Hippocampal formation (tissue), 2 donors: Measurements from ENCODE around the gene ZNF726.
"Not testable (repeated sequence)": the region's sequence is repeated elsewhere in the genome, so short reads cannot be mapped to it uniquely, and the experiment has no call there.

Experiments used
- DNase-seq, 2 donors: peaks; one replicate each; lab custom pipeline; 2025; lab: John Stamatoyannopoulos, UW

Gene ZNF726

DNA sequence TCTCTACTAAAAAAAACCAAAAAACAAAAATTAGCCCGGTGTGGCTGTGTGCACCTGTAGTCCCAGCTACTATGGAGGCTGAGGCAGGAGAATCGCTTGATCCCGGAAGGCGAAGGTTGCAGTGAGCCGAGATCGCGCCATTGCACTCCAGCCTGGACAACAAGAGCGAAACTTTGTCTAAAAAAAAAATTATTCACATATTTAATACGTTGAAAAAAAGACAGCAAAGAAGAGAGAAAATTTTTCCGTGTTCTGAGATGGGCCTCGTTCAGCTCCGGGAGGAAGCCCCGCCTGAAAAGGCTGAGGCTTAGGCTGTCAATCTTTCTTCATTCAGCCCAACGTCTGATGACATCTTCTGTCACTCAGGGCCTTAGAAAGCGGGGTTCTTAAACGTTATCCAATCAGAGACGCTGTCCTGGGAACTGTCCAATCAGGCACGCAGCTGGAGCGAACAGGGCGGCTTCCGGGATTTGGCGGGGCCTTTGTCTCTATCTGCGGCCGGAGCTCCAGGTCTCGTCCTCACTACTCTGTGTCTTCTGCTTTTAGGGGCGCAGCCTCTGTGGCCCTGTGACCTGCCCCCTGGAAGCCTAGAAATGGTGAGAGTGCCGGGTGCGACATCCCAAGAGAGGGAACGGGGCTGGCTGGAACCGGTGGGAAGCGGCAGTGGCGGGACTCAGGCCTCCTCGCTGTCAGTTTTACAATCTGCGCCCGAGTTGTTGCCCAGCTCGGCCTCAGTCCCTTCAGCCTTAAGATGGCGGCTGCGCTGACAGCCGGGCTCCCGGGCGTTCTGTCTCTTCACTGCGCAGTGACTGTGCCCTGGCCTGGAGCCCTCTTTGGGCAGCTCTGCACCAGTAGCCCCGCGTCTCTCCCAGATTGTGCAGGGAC, at the start of gene ZNF726:
Gene ZNF726 (plus strand): TSS at position 485 of the 885 bp plus-strand sequence. CDS start 109 bp downstream, at position 594.
- DNase-seq: peak; percentile 80 to 89

DNA sequence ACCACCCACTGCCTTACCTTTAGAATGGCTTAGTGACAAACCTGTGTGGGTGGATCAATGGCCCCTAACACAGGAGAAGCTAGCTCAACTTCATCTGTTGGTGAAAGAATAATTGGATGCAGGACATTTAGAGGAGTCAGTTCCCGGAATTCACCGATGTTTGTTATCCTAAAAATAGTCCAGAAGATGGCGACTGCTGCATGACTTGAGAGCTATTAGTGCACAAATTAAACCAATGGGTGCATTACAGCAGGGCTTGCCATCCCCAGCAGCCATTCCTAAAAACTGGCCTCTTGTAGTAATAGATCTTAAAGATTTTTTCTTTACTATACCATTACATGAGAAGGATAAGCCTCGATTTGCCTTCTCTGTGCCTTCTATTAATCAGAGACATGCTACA, 46.8 kb upstream of the ZNF726 start:
- no peak for DNase-seq

DNA sequence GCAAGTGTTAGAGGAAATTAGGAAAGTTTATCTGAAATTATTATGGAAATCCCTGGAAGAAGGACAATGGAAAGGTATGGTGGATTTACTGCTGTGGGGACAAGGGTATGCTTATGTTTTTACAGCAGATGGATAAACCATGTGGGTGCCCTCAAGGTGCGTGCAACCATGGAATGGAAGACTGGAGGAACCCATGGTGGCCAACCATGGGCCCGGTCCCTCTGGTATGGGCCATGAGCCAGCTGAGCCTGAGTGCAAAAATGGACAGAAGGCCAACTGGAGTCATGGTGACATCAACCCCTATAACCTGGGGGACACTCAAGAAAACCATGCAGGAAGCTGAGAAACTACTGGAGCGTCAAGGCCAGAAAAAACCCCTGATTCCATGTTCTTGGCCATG, 46.1 kb upstream of the ZNF726 start:
- DNase-seq: no peak

DNA sequence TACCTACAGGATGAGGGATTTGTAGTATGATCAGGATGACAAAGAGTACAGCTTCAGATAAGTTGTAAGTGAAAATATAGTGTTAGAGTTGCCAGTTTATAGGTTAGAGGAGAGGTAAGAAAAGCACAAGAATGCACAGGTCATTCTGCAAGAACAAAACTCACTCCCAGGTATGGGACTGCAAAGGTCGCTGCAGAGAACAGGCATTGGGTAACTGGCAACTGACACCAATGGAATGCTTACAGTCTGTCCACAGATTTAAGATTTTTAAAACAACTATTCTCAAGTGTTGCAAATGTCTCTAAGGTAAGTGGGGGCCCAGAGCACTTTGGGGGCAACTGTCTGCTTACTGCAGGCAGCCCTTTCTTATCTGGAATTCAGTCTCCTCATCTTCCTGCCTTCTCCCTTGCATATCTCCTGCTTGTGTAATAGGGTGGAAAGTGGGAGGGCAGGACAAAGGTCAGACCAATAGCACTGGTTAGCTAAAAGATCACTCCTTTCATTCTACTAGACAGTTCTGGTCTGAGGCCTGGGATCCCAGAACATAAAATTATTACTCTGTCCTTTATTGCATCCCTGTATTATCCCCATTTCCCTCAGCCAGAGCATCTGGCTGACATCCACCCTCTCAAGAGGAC, 42.3 kb upstream of the ZNF726 start:
- DNase-seq: no peak

DNA sequence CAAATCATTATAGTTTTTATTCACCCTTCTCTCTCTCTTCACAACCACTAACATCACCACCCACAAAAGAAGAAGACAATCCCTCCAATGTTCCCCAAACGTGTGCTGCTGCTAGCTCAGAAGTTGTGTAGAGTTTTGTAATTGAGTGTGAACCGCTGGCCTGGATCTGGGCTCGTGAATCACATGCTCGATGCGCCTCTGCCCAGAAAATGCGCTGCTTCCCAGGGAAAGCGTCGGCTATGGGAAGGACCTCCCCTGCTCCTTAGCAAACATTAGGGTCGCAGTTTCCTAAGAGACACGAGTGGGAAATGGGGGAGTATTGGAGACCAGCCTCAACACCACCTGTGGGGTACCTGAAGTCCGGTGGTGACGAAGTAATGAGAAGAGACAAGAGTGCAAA, 38.4 kb upstream of the ZNF726 start:
- DNase-seq: no peak

DNA sequence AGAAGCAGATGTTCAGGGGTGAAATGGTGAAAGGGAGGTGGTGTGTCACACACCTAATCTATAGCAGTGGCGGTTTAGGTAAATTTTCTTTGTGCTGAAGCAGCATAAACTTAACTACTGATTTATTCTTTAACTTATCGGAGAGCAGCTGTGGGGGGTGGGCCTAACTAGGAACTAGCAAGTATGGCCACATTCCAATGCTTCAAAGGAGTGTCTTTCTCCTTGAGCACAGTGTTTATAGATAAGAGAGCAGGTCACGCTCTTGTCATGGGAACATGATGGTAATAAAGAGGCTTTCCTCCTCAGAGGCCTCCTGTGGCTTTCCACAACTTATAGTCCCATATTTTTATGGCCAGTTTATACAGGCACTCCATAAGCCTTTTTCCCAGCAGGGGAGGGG, 37.9 kb upstream of the ZNF726 start:
- DNase-seq: not testable (repeated sequence)

DNA sequence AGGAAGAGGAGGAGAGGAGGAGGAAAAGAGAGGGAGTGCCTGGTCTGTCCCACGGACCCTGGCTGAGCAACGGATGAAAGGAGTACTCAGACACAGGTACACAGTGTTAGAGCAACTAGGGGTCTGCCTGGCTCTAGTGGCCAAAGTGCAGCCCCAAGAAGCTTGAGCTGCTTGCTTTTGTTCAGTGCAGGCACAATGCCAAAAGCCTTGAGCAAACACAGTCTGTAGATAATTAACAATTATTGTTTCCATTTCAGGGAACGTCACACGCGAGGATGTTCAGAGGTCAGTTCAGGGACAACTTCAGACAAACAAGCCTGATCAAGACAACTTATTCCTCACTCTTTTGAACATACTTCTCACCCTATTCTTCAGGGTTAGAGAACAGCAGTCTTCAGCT, 32.2 kb upstream of the ZNF726 start:
- DNase-seq: no peak

DNA sequence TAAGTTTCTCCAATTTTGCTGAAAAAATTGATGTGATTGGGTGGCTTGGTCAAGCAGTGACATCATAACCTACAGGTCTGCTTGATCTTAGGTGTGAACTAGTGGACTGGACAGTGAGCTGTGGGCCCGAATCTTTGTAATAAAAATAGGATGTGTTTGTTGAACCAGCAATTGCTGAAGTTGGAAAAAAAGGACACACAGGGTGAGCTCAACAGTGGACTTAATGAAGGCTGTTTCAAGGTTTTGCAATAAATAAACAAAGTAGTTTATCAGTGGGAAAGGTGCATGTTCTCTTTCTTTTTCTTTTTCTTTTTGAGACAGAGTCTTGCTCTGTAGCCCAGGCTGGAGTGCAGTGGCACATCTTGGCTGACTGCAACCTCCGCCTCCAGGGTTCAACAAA, 30.3 kb upstream of the ZNF726 start:
- no peak for DNase-seq

DNA sequence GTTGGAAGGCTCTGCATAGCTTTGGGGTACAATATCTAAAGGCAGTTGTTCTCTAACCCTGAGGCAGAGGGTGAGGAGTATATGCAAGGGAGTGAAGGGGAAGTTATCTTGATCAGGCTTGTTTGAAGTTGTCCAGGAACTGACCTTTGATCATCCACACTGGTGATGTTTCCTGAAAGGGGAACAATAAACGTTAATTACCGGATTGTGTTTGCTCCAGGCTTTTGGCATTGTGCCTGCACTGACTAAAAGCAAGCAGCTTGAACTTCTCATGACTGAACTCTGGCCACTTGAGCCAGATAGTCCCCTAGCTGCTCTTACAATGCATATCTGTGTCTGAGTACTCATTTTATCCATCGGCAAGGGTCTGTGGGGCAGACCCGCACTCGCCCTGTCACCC, 27.0 kb upstream of the ZNF726 start:
- no peak for DNase-seq

DNA sequence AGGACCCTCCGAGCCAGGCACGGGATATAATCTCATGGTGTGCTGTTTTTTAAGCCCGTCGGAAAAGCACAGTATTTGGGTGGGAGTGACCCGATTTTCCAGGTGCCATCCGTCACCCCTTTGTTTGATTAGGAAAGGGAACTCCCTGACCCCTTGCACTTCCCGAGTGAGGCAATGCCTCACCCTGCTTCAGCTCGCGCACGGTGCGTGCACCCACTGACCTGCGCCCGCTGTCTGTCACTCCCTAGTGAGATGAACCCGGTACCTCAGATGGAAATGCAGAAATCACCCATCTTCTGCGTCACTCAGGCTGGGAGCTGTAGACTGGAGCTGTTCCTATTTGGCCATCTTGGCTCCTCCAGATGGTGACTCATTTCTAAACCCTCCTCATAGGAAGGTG, 18.6 kb upstream of the ZNF726 start:
- DNase-seq: not testable (repeated sequence)

DNA sequence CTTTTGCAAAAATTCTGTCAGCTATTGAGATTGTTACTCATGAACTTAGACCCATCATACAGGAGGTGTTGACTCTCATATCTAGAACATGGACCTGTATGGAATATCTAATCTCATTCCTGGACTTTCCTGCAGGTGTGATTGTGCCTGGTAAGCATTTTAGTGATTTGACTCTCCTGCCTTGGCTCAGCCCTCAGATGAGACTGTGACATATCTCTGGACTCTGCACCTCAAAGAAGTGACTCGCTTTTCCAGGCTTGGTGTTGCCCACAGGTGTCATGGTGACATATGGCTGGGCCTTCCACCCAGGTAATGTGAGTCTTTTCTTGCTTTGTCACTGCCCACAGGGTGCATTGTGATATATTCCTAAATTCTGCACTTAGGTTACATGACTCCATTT, 17.8 kb upstream of the ZNF726 start:
- DNase-seq: no peak

DNA sequence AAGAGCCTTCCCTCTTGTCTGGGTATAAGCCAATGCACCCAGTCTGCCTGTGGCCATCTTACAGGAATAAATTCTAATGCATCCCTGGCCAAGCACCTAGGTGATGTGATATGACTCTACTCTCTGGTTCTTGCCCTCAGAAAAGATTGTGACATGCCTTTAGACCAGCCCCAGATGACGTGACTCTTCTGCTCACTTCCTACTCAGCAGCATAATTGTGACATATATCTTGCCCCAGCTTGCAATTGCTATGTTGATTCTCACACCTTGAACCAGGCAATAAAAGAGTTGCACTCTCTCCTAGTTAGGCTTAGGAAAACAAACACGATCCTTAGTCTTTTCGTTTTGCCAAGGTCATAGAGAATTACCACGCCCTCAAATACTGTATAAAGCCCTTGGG, 13.3 kb upstream of the ZNF726 start:
- no peak for DNase-seq

DNA sequence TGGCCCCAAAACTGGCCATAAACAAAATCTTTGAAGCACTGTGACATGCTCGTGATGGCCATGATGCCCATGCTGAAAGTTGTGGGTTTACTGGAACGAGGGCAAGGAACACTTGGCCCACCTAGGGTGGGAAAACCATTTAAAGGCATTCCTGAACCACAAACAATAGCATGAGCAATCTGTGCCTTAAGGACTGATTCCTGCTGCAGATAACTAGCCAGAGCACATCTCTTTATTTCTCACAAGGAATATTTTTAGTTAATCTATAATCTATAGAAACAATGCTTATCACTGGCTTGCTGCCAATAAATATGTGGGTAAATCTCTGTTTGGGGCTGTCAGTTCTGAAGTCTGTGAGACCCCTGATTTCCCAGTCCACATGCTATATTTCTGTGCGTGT, 10.3 kb upstream of the ZNF726 start:
- no peak for DNase-seq

DNA sequence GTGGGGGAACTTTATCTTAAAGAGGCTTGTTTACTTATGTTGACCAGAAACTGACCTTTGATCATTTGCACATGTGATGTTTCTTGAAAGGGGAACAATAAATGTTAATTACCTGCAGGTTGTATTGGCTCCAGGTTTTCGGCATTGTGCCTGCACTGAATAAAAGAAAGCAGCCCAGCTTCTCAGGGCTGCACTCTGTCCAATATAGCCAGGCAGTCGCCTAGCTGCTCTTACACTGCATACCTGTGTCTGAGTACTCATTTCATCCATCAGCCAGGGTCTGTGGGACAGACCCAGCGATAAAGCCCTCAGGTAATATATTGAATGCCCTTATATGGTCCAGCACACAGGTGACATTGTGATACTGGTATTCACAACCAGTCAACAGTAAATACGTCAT, 8.9 kb upstream of the ZNF726 start:
- no peak for DNase-seq

DNA sequence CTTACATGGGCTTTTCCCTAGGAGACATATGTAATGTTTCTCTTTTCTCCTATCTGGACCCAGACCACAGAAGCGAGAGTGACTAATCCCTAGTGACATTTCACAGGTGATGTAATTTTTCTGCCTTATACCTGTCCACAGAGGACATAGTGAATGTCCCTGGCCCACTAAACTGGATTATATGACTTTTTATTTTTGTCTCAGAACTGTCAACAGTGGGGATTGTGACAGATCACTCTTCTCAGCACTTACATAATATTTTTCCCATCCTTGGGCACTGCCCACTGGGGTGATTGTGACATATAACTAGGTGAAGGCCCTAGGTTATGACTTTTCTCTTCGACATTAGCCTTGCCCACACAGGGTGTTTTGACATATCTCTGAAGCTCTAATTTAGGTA, 7.9 kb upstream of the ZNF726 start:
- no peak for DNase-seq

DNA sequence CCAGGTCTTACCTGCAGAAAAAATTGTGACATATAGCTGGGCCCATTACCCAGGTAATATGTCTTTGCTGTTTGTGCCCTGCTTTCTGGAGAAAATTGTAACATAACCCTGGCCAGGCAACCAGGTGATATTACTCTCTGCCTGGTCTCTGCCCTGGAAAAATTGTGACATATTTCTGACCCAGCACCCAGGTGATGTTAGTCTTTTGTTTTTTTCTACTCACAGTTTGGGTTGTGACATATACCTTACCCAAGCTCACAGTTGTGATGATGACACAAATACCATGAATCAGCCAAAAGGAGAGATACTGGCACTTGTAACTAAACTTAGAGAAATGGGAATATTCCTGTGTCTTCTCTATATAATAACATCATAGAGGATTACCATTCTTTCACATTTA, 6.5 kb upstream of the ZNF726 start:
- no peak for DNase-seq

DNA sequence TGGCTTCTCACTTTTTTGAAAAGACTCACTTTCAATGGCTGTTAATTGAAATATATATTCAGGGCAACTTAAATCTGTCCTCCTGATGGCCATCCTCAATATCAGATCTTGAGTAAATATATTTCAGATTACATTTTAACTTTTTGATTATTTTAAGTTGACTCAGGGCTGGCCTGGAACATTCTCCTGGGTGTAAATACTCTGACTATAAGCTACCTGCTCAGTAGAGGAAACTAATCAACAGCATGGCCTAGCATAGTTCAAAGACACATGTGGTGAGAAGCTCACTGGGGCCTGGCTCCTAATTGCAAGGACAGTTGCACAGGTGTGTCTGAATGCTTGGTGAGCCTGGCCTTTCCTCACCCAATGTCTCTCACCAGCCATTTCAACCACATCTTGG, 5.5 kb upstream of the ZNF726 start:
- no peak for DNase-seq

DNA sequence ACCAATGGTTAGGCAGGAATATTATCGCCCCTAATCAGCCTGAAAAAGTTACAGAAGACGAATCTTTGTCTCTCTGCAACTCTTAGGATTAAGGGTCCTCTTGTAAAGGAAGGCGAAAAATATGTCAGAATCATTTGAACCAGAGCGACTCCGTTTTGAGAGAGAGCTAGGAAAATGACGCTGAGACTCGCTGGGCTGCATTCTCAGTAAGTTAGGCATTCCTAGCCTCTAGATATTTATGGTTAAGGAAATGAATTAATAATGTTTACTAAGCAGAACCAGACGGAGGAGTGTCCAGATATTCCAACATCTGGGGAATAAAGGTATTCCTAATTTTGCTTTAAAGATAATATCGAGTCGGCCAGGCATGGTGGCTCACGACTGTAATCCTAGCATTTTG, 755 bp upstream of the ZNF726 start:
- no peak for DNase-seq

DNA sequence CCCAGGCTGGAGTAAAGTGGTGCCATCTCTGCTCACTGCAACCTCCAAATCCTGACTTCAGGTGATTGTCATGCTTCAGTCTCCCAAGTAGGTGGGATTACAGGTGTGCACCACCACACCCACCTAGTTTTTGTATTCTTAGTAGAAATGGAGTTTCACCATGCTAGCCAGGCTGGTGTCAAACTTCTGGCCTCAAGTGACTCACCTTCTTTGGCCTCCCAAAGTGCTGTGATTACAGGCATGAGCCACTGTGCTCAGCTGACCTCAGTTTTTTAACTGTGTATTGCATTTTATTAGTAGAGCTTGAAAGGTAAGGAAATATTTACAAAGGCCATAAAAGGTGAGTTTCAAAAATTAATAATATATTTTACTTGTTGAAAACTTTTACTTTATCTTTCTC, 2.3 kb downstream of the ZNF726 start:
- no peak for DNase-seq

DNA sequence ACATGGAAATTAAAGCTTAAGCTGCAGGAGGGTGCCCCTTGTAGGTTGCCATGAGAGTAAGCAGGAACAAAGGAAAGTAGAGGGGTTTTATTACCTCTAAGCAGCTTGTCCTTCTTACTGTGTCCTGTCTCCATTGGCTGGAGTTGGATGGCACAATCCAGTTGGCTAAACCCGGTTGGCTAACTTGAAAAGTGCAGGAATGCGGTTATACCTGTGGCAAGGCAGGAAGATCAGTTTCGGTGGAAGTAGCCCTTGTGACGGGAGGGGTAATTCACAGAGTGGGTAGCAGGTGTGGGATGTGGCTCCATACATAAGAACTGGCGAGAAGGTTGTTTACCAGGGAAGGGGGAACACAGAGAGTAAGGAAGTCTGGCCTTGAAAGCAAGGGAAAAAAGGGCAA, 3.2 kb downstream of the ZNF726 start:
- no peak for DNase-seq

DNA sequence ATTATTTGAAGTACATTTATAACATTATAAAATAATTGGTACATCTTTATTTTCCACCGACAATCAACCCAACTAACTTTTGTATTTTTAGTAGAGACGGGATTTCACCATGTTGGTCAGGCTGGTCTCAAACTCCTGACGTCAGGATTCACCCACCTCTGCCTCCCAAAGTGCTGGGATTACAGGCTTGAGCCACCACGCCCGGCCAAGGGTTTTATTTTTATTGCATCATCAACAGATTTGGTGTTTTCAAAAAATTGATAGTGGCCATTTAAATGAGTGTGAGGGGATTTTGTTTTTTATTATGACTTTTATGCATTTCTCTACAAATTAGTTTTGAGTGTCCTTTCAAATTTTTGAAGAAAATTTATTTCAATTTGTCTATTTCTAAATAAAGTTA, 10.6 kb downstream of the ZNF726 start:
- no peak for DNase-seq

DNA sequence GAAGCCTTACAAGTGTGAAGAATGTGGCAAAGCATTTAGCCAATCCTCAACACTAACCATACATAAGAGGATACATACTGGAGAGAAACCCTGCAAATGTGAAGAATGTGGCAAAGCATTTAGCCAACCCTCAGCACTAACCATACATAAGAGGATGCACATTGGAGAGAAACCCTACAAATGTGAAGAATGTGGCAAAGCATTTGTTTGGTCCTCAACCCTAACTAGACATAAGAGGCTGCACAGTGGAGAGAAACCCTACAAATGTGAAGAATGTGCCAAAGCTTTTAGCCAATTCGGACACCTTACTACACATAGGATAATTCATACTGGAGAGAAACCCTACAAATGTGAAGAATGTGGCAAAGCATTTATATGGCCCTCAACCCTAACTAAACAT, 18.2 kb downstream of the ZNF726 start:
- no peak for DNase-seq

DNA sequence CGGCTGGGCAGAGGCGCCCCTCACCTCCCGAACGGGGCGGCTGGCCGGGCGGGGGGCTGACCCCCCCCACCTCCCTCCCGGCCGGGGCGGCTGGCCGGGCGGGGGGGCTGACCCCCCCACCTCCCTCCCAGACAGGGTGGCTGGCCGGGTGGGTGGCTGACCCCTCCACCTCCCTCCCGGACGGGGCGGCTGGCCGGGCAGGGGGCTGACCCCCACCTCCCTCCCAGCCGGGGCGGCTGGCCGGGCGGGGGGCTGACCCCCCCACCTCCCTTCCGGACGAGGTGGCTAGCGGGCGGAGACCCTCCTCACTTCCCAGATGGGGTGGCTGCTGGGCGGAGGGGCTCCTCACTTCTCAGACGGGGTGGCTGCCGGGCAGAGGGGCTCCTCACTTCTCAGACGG, 22.3 kb downstream of the ZNF726 start:
- not testable (repeated sequence) for DNase-seq

DNA sequence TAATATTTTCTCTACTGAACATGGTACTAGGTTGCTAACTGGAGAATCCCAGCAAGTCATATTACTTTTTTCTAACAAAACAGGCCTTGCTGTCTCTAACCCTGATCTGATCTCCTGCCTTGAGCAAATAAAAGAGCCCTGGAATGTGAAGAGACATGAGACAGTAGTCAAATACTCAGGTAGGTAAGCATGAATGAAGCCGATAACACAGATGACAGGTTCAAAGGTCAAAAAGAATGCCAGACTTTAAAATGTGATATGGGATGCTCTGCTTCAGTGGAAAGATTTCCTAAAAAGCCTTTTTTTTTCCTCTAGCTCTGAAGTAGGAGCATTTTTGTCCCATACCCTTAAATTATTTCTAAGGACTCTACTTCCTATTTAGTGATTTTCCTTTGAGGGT, 28.7 kb downstream of the ZNF726 start:
- no peak for DNase-seq
